ENCODE data around the gene LRMDA.

GRCh38 chr10:76136961-76137360, 705.5 kb downstream of the LRMDA start:
- TF ChIP-seq, protein P1, sequence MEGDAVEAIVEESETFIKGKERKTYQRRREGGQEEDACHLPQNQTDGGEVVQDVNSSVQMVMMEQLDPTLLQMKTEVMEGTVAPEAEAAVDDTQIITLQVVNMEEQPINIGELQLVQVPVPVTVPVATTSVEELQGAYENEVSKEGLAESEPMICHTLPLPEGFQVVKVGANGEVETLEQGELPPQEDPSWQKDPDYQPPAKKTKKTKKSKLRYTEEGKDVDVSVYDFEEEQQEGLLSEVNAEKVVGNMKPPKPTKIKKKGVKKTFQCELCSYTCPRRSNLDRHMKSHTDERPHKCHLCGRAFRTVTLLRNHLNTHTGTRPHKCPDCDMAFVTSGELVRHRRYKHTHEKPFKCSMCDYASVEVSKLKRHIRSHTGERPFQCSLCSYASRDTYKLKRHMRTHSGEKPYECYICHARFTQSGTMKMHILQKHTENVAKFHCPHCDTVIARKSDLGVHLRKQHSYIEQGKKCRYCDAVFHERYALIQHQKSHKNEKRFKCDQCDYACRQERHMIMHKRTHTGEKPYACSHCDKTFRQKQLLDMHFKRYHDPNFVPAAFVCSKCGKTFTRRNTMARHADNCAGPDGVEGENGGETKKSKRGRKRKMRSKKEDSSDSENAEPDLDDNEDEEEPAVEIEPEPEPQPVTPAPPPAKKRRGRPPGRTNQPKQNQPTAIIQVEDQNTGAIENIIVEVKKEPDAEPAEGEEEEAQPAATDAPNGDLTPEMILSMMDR (optimal IDR thresholded peaks at IDR 0.05 in 1 of 3, IDR thresholded peaks at IDR 0.05 in 1 of 3, conservative IDR thresholded peaks at IDR 0.05 in 1 of 3; ENCODE audit: extremely low read depth in 1 of 3, insufficient read depth in 2 of 3, low read length in 3 of 3), result no peak
- no peak for TF ChIP-seq EZH2 (IDR thresholded peaks at IDR 0.05; ENCODE audit: low read length)

All from keratinocyte (primary cell).